Ovary (tissue), 9 donors: ENCODE results near the gene RAD52. TPM values are rescaled to one million over a fixed set of nuclear protein-coding genes. Genes with fewer than 3 reads are reported as not detected.

Experiments used
- DNase-seq, 5 donors: peaks; one replicate each; pipeline ENCODE4 v3.0.0-alpha.2; 2019 to 2020
- H3K27ac ChIP-seq, 2 donors: fragments of 200-600 bp; one replicate each; pipeline versions ENCODE4 v1.5.1 to v1.8.0; 2019 to 2022
- H3K27me3 ChIP-seq: fragments of 200-600 bp; one replicate; pipeline ENCODE4 v1.8.0; 2022
- H3K36me3 ChIP-seq: fragments of 200-600 bp; sonication (generic); one replicate; pipeline ENCODE4 v1.5.1; 2019
- H3K4me1 ChIP-seq: one replicate; pipeline ENCODE4 v1.8.1; 2013; ENCODE audit warnings: mild to moderate bottlenecking, moderate library complexity; ENCODE audit not compliant: insufficient read depth
- H3K4me3 ChIP-seq: fragments of 200-600 bp; sonication (generic); one replicate; pipeline ENCODE4 v1.5.1; 2017
- H3K9me3 ChIP-seq, 2 donors: fragments of 200-600 bp in 1 of 2; sonication (generic) in 1 of 2; one replicate each; pipeline versions ENCODE4 v1.5.1 to v1.8.1; 2013 to 2019; ENCODE audit warnings: mild to moderate bottlenecking in 1 of 2, moderate library complexity in 1 of 2
- CTCF ChIP-seq, 3 donors: fragments of 450-650 bp in 2 of 3; fragments of 200-600 bp in 1 of 3; IDR thresholded peaks; one replicate each; pipeline versions ENCODE4 v1.5.1 to v1.8.0; 2016 to 2022; ENCODE audit warnings: antibody characterized with exemption in 3 of 3, mild to moderate bottlenecking in 1 of 3
- EP300 ChIP-seq: sonication (generic); formaldehyde crosslinking; IDR thresholded peaks from one replicate; pipeline ENCODE4 v1.6.1; 2017; ENCODE audit warnings: antibody characterized with exemption
- POLR2A ChIP-seq: fragments of 450-650 bp; IDR thresholded peaks from one replicate; pipeline ENCODE4 v1.6.1; 2017; ENCODE audit warnings: antibody characterized with exemption, mild to moderate bottlenecking, moderate library complexity
- WGBS, 3 donors: extraction: QIAGEN DNeasy Blood & Tissue Kit in 1 of 3; methylation state at CpG; one replicate each; pipeline versions ENCODE4 v1.1.5 to v1.1.7; 2013 to 2017; 5-methylcytosine and 5-hydroxymethylcytosine counted together
- intact Hi-C, 4 donors: fragments of 100-400 bp; cut with DNase I; formaldehyde crosslinking; loops; one replicate each; pipeline versions ENCODE4 v1.11.0 to v1.15.1; 2022 to 2023
- polyA plus RNA-seq, 2 donors: library from polyadenylated mRNA; stranded (reverse); fragments of 200-250 nt in 1 of 2; fragments of 350-450 nt in 1 of 2; fragmentation: Illumina TruSeq in 1 of 2; extraction: RNeasy Lipid Tissue Mini Kit (QIAGEN cat#74804) in 1 of 2; gene quantifications; one replicate each; pipeline ENCODE4 v1.2.3, GENCODE V29; 2013 to 2014
- total RNA-seq, 7 donors: library from RNA; depleted of rRNA in 2 of 7; stranded (reverse); fragments of >200 nt in 2 of 7; fragmentation: NEBNext Ultra II Directional in 3 of 7; extraction: Animal tissue kit (Norgen Biotek cat#: 25700) in 3 of 7; gene quantifications; one replicate each; pipeline versions ENCODE4 v1.1.0 to v1.2.4, GENCODE V29; 2016 to 2023
- donor health status: DM: no; HTN: no; CAD: no; lungs with moderate emphysema.
- donor health status: DM: no; HTN: no; CAD: no.
- donor health status: Bipolar disorder and iron deficiency.
- donor health status: DM: yes; HTN: yes; CAD: no.
- donor health status: DM: no; HTN: no; CAD: no.
- donor health status: DM: yes; HTN: yes; CAD: no.

Gene RAD52
- total and polyA plus RNA-seq, 9 donors = 8.9 to 20.2 (median 13.0) TPM

- TF ChIP-seq POLR2A (no peak), CTCF (IDR thresholded peaks at IDR 0.05) (no peak), EP300 (no peak)
- no peak overlapping the region for H3K4me3 ChIP-seq
- intact Hi-C loops = loop anchor here in 2 of 4 donors (2.0 to 5.0 kb wide), 2 partner anchors 36 to 382 kb away; no protein-coding TSS in a partner anchor
- H3K27me3 ChIP-seq = no peaks in the 10 kb centered on the region
- 30 to 38% (median 34%) methylated on average over 1 of the region's 1 CpG for WGBS, 3 donors
- no peaks in the 10 kb centered on the region for H3K36me3 ChIP-seq
- H3K4me1 ChIP-seq = peaks cover 10% of the 10 kb centered on the region
- no peak overlapping the region for H3K27ac ChIP-seq
- H3K9me3 ChIP-seq = no peaks in the 10 kb centered on the region
- no peak for DNase-seq
These were observed 1.7 kb upstream of the RAD52 start for GRCh38 chr12:951176-951575.

DNA sequence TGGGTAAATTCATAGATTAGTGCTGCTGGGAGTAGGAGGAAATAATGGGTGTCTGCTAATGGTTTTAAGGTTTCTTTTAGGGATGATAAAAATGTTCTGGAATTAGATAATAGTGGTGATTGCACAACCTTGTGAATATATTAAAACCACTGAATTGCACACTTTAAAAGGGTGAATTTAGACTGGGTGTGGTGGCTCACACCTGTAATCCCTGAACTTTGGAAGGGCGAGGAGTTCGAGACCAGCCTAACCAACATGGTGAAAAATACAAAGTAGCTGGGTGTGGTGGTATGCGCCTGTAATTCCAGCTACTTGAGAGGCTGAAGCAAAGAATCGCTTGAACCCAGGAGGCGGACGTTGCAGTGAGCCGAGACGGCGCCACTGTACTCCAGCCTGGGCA lies 1.3 kb downstream of the RAD52 start:
- Histone ChIP-seq H3K27me3 (no peaks in the 10 kb centered on the region), H3K4me1 (peaks cover 13% of the 10 kb centered on the region), H3K36me3 (no peaks in the 10 kb centered on the region), H3K4me3 (no peak overlapping the region), H3K9me3 (no peaks in the 10 kb centered on the region), H3K27ac (no peak overlapping the region)
- DNase-seq = no peak
- 90 to 92% (median 90%) methylated on average over 9 of the region's 9 CpGs for whole genome bisulfite sequencing, 3 donors
- no peak for TF ChIP-seq EP300
- TF ChIP-seq CTCF (IDR thresholded peaks at IDR 0.05) = no peak
- no peak for TF ChIP-seq POLR2A
- intact Hi-C loops = loop anchor here in 2 of 4 donors (2.0 to 5.0 kb wide), 2 partner anchors 376 to 385 kb away; no protein-coding TSS in a partner anchor

GRCh38 chr12:946631-947030 lies 2.9 kb downstream of the RAD52 start:
- Histone ChIP-seq H3K36me3 (no peaks in the 10 kb centered on the region), H3K4me1 (peaks cover 12% of the 10 kb centered on the region), H3K27ac (no peak overlapping the region), H3K4me3 (no peak overlapping the region), H3K27me3 (no peaks in the 10 kb centered on the region), H3K9me3 (no peaks in the 10 kb centered on the region)
- no peak for DNase-seq
- 64 to 77% (median 76%) methylated on average over 6 of the region's 6 CpGs for WGBS, 3 donors
- intact Hi-C loops = loop anchor here in 1 of 4 donors (5.0 kb wide), 1 partner anchor 374 kb away; no protein-coding TSS in a partner anchor
- TF ChIP-seq EP300 (no peak), CTCF (IDR thresholded peaks at IDR 0.05) (no peak), POLR2A (no peak)

GRCh38 chr12:946212-946611 lies 3.3 kb downstream of the RAD52 start:
- H3K27me3 ChIP-seq = no peaks in the 10 kb centered on the region
- peaks cover 12% of the 10 kb centered on the region for H3K4me1 ChIP-seq
- H3K9me3 ChIP-seq = no peaks in the 10 kb centered on the region
- no peak for DNase-seq
- TF ChIP-seq EP300 (no peak), POLR2A (no peak), CTCF (IDR thresholded peaks at IDR 0.05) (no peak)
- H3K4me3 ChIP-seq = no peak overlapping the region
- no peaks in the 10 kb centered on the region for H3K36me3 ChIP-seq
- intact Hi-C loops = loop anchor here in 1 of 4 donors (5.0 kb wide), 1 partner anchor 374 kb away; no protein-coding TSS in a partner anchor
- H3K27ac ChIP-seq = no peak overlapping the region
